ENCODE measurements around the gene OGA. TPM values are rescaled to one million over a fixed set of nuclear protein-coding genes. Genes with fewer than 3 reads are reported as not detected.

Gene OGA
- total and polyA plus RNA-seq, 2 of the 8 experiments (the other 6 are each of a cell fraction or from before 2014, with no cell fraction given), result 31.2 to 107 TPM

- no peak for TF ChIP-seq PHF8 (conservative IDR thresholded peaks at IDR 0.05; ENCODE audit: low read depth, low read length)
- TF ChIP-seq HDAC2 (IDR thresholded peaks at IDR 0.05; ENCODE audit: borderline replicate concordance in 1 of 2, low read depth in 2 of 2, low read length in 2 of 2), result no peak
- TF ChIP-seq, protein P1, sequence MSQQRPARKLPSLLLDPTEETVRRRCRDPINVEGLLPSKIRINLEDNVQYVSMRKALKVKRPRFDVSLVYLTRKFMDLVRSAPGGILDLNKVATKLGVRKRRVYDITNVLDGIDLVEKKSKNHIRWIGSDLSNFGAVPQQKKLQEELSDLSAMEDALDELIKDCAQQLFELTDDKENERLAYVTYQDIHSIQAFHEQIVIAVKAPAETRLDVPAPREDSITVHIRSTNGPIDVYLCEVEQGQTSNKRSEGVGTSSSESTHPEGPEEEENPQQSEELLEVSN (IDR thresholded peaks at IDR 0.05), result no peak
- no peak for TF ChIP-seq RXRA (IDR thresholded peaks at IDR 0.05; ENCODE audit: insufficient read depth, low read depth, low read length)
These were observed 51.3 kb downstream of the OGA start (continued) for GRCh38 chr10:101766753-101767599.

All from H1 (cell line).